KG1 (cell line): ENCODE data around the gene CSF2.

ENCODE experiments used
- DNase-seq: peaks from one replicate; lab custom pipeline; 2025; lab: John Stamatoyannopoulos, UW

The CSF2 gene

DNA sequence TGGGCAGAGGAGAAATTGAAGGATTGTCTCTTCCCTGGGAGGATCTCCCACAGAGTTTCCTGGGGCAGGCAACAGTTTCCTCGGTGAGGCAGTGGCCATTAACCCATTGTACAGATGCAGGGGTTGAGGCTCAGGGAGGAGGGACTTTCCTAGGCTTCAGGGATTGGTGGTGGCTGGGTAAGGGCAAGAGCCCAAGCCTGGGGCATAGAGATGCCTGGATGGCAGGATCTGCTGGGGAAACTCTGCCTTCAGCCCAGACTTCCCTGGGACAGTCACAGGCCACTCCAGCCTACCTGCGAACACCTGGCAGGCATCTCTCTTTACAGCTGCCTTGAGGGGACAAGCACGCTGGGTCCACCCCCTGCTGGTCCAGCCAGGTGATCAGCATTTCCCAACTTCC, 3.6 kb upstream of the CSF2 start:
- no peak for DNase-seq

- DNase-seq, result no peak
Observed at GRCh38 chr5:132070460-132071337, 2.9 kb upstream of the CSF2 start.

GRCh38 chr5:132071338-132071707, 2.3 kb upstream of the CSF2 start:
- no peak for DNase-seq

DNA sequence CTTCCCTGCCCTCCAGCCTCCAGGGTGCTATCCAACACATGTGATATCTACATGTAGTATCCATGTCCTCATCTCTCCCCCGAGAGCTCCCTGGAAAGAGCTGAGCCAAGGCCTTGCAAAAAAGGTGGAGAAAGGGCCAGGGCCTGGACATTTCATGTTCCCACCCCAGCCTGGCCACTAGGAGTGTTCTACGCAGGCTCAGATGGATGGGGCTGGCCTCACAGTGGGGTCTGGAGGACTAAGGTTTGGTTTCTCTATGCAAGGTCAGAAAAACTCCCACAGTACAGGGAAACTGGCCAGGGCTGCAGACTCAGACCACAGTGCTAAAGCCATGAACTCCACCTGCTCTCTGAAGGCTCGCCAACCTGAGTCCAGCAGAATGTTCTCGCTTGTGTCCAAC, 1.5 kb upstream of the CSF2 start:
- DNase-seq, result no peak

GRCh38 chr5:132072528-132072927, 1.1 kb upstream of the CSF2 start:
- no peak for DNase-seq

DNA sequence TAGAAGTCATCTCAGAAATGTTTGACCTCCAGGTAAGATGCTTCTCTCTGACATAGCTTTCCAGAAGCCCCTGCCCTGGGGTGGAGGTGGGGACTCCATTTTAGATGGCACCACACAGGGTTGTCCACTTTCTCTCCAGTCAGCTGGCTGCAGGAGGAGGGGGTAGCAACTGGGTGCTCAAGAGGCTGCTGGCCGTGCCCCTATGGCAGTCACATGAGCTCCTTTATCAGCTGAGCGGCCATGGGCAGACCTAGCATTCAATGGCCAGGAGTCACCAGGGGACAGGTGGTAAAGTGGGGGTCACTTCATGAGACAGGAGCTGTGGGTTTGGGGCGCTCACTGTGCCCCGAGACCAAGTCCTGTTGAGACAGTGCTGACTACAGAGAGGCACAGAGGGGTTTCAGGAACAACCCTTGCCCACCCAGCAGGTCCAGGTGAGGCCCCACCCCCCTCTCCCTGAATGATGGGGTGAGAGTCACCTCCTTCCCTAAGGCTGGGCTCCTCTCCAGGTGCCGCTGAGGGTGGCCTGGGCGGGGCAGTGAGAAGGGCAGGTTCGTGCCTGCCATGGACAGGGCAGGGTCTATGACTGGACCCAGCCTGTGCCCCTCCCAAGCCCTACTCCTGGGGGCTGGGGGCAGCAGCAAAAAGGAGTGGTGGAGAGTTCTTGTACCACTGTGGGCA, 642 bp downstream of the CSF2 start:
- DNase-seq, result no peak

- DNase-seq, result no peak
Observed at GRCh38 chr5:132074772-132075718, 1.5 kb downstream of the CSF2 start.

- no peak for DNase-seq
Observed at GRCh38 chr5:132075719-132076077, 2.1 kb downstream of the CSF2 start.

DNA sequence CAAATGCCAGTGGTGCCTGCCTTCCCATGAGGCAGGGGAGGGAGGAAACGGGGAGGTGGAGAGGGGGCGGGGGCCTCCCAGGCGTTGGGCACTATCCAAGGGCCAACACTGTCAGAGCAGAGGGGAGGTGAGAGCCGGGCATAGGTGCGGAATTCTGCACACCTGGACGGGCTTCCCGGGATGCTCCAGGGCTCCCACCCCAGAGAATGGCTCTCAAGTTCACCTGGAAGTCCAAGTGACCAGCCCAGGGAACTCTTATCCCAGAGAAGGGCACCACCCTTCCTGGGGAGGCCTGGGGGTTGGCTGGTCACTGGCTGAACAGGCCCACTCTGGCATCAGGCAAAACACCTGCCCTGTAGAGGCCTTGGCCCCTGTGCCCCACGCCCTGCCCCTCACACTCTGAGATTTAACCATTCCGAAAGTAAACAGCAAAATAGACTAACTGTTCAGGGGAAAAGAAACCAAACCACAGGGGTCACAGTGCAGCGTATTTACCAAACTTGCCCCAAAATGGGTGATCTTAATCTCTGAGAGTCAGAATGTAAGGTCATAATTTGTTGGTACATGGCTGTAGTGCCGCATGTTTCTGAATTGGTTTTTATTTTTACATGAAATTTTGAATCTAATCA, 2.7 kb downstream of the CSF2 start:
- no peak for DNase-seq

GRCh38 chr5:132076983-132077382, 3.4 kb downstream of the CSF2 start:
- DNase-seq, result no peak

DNA sequence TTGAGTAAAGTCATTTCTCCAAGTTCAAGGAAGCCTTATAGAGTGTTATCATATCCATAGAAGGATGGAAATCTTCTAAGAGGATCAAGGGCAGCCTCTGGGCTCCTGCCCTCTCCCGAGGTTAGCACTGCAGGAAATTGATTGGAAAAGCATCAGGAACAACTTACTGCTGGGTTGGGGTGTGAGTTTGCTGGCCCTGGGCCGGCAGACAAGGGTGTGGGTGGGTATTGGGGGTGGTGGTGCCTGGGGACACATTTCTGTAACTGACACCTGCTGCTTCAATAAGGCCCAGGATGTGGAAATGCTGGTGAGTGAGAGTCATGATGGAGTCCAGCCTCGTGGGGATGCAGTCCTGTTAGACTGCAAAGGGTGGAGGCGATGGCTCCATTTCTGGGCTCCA, 5.5 kb downstream of the CSF2 start:
- DNase-seq, result no peak

DNA sequence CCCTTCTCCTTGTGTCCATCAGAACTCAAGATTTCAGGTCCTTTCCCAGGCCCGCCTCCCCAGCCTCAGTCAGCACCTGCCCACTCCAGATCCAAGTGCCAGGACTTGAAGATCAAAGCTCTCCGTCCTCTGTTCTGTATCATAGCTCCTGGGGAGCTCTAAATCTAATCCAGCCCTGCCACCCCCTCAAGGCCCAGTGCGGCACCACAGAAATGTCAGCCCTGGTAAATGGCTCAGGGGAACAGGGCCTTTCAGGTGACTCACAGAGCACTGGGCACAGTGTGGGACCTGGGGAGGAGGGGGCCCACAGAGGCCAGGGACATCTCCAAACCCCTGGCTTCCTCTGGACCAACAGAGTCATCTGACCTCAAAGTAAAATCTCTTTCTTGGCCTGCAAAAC, 6.0 kb downstream of the CSF2 start:
- DNase-seq, result no peak

- no peak for DNase-seq
Observed at GRCh38 chr5:132080595-132080994, 7.0 kb downstream of the CSF2 start.

- no peak for DNase-seq
Observed at GRCh38 chr5:132081458-132081857, 7.9 kb downstream of the CSF2 start.

GRCh38 chr5:132082329-132083023, 8.9 kb downstream of the CSF2 start:
- DNase-seq, result no peak

- no peak for DNase-seq
Observed at GRCh38 chr5:132083071-132083678, 9.6 kb downstream of the CSF2 start.

DNA sequence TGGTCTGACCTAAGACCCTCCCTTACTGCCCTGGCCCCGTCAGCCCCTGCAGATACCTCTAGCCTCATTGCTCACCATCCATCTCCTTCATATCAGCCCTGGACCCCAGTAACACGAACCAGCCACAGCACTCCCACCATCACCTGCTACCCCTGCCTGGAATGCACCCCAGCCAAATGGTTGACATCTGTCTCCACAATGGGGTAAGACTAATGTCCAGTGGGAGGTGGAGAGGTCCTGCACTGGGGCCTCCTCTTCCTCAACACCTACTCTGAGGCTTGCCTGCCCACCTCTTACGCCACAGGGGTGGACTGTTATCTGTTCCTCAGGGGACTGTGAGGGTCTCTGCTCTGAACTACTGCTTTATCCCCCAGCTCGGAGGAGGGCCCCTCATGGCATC, 12.1 kb downstream of the CSF2 start:
- no peak for DNase-seq

- DNase-seq, result no peak
Observed at GRCh38 chr5:132086277-132086794, 12.7 kb downstream of the CSF2 start.

- no peak for DNase-seq
Observed at GRCh38 chr5:132087176-132087575, 13.6 kb downstream of the CSF2 start.

- DNase-seq, result no peak
Observed at GRCh38 chr5:132087661-132088060, 14.1 kb downstream of the CSF2 start.

DNA sequence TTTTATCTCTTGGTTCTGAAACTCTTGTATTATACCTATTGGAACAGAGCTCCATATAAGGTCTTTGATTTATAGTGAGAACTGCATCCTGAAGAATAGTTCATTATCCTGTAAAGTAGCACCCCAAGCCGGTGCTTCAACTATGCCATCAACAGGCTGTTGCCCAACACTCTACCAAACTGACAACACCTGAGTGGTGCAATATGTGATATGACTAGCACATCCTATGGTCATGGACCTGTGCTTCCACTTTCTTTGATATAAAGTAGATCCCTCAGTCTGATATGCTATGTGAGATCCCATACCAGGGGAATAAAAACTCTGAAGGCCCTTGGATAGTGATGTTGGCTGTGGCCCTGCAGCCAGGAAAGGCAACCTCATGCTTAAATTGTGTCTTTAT, 15.8 kb downstream of the CSF2 start:
- DNase-seq, result no peak
